ENCODE measurements around the gene PMM2.
"Not testable (repeated sequence)": the region's sequence is repeated elsewhere in the genome, so short reads cannot be mapped to it uniquely, and the experiment has no call there.

The PMM2 gene

DNA sequence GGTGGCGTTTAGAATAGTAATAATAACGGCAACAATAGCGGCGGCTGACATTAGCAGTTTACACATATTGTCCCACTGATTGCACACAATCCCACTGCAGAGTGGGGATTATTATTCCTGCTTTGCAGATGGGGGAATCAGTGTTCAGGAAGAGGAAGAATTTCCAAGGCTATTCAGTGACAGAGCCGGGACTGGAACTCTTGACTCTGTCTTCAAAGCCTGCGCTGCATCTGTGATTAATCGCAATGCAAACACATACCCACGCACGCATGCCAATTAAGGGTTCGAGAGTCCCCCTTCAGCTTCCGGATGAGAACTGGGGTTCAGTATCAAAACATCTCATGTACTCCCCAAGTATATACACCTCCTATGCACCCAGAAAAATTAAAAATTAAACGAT is 29.4 kb upstream of the PMM2 start:
- no peaks in the 10 kb centered on the region for H3K4me1 Mint-ChIP-seq (ENCODE audit: low read depth)
- no peaks in the 10 kb centered on the region for H3K27me3 Mint-ChIP-seq
- no peak overlapping the region for H3K27ac Mint-ChIP-seq
- H3K4me3 Mint-ChIP-seq: no peak overlapping the region
- peaks cover 7% of the 10 kb centered on the region for H3K36me3 Mint-ChIP-seq
- no peaks in the 10 kb centered on the region for H3K9me3 Mint-ChIP-seq (ENCODE audit: low read depth)

DNA sequence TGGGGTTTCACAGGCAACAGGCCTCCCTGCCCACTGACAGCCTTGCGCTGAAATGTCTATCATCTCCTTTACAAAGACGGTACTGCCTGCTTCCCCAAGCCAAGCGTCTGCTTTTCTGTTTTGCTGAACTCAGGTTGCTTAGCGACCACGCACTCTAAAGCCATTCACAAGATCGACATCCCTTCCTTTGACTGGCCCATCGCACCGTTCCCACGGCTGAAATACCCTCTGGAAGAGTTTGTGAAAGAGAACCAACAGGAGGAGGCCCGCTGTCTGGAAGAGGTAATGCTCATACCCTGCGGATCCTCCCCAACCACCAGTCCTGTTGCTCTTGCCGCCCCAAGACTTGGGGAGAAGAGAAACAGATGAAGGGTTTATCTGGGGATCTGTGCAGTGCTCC is 28.9 kb upstream of the PMM2 start:
- Mint-ChIP-seq H3K27ac (no peak overlapping the region), H3K36me3 (peaks cover 7% of the 10 kb centered on the region), H3K4me3 (no peak overlapping the region), H3K27me3 (no peaks in the 10 kb centered on the region), H3K4me1 (ENCODE audit: low read depth) (no peaks in the 10 kb centered on the region), H3K9me3 (ENCODE audit: low read depth) (no peaks in the 10 kb centered on the region)

DNA sequence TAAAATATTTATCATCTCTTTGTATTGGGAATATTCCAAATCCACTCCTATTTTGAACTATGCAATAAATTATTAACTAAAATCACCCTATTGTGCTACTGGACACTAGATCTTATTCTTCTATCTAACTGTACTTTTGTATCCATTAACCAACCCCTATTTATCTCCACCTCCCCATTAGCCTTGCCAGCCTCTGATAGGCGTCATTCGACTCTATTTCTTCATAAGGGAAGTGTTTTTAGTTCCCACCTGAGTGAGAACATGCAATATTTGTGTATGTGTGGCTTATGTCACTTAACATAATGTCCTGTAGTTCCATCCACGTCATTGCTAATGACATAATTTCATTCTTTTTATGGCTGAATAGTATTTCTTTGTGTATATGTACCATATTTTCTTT is 24.1 kb upstream of the PMM2 start:
- Mint-ChIP-seq H3K4me1 (ENCODE audit: low read depth) (no peaks in the 10 kb centered on the region), H3K9me3 (ENCODE audit: low read depth) (no peaks in the 10 kb centered on the region), H3K27me3 (no peaks in the 10 kb centered on the region), H3K36me3 (peaks cover 14% of the 10 kb centered on the region), H3K27ac (no peak overlapping the region), H3K4me3 (no peak overlapping the region)

DNA sequence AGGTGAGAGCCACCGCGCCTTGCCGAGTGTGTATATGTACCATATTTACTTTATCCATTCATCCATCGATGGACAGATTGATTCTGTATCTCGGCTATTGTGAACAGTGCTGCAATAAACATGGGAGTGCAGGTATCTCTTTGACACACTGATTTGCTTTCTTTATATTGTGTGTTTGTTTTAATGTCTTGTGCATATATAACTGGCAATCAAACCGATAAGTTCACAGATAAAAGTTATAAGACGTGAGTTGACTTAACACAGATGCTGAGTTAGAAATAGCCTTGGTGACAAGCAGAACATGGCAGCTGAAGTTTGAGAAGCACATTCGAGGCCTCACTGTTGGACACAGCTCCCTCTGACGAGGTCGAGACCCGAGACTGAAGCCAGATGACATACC is 23.4 kb upstream of the PMM2 start:
- Mint-ChIP-seq H3K36me3 (peaks cover 14% of the 10 kb centered on the region), H3K9me3 (ENCODE audit: low read depth) (no peaks in the 10 kb centered on the region), H3K4me3 (no peak overlapping the region)

DNA sequence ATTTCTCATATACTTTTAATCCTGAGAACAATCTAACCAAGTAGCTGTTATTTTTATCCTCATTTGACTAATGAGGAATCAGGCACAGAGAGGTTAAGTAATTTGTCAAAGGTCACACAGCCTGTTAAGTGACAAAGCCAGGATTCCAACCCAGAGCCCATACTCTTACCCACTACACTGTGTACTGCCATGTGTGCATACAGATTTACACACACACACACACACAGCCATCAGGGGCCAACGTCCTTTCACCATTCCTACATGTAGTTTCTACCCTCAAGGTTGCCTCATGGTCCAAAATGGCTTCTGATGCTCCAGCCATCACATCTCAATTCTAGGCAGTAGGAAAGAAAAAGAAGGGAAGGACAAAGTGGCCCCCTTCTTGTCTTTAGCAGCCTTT is 22.3 kb upstream of the PMM2 start:
- no peak overlapping the region for H3K27ac Mint-ChIP-seq
- H3K4me3 Mint-ChIP-seq: no peak overlapping the region
- H3K27me3 Mint-ChIP-seq: no peaks in the 10 kb centered on the region
- no peaks in the 10 kb centered on the region for H3K9me3 Mint-ChIP-seq (ENCODE audit: low read depth)
- peaks cover 20% of the 10 kb centered on the region for H3K36me3 Mint-ChIP-seq
- H3K4me1 Mint-ChIP-seq (ENCODE audit: low read depth): no peaks in the 10 kb centered on the region

More for the DNA sequence above, 23.4 kb upstream of the PMM2 start:
- H3K4me1 Mint-ChIP-seq (ENCODE audit: low read depth): no peaks in the 10 kb centered on the region
- H3K27ac Mint-ChIP-seq: no peak overlapping the region
- H3K27me3 Mint-ChIP-seq: no peaks in the 10 kb centered on the region

DNA sequence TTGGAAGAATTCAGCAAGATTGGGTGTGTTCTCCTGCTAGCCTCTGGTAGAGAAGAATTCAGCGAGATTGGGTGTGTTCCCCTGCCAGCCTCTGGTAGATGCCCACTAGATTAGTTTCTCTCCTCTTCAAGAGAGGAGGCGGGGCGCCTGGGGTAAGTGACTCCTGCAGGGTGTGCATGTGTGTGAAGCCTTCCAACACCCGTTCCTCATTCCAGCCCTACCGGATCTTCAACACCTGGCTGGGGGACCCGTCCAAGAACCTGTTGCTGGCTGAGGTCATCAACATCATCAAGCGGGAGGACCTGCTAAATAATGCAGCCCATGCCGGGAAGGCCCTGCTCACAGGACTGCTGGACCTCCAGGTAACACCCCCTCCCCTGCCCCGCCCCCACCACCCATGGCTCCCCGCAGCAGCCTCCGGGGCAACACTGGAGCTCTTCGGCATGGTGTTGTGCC is 21.5 kb upstream of the PMM2 start:
- no peak overlapping the region for H3K27ac Mint-ChIP-seq
- no peak overlapping the region for H3K4me3 Mint-ChIP-seq
- H3K27me3 Mint-ChIP-seq: no peaks in the 10 kb centered on the region
- no peaks in the 10 kb centered on the region for H3K9me3 Mint-ChIP-seq (ENCODE audit: low read depth)
- peaks cover 20% of the 10 kb centered on the region for H3K36me3 Mint-ChIP-seq
- H3K4me1 Mint-ChIP-seq (ENCODE audit: low read depth): no peaks in the 10 kb centered on the region

DNA sequence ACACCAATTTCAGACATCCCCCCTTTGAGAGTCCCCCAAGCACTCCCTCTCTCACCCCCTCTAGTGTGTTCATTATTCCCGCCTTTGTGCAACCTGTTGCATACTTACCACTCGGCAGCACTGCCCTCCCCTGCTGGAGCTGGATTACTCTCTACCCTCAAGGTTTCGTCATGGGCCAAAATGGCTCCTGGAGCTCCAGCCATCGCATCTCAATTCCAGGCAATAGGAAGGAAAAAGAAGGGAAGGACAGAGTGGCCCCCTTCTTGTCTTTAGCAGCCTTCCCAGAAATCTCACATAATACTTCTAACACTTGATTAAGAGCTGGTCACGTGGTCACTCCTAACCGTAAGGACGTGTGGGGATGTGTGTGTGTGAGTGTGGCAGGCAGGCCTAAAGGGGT is 20.4 kb upstream of the PMM2 start:
- H3K36me3 Mint-ChIP-seq: peaks cover 20% of the 10 kb centered on the region
- H3K27ac Mint-ChIP-seq: no peak overlapping the region
- H3K27me3 Mint-ChIP-seq: no peaks in the 10 kb centered on the region
- no peaks in the 10 kb centered on the region for H3K4me1 Mint-ChIP-seq (ENCODE audit: low read depth)
- no peak overlapping the region for H3K4me3 Mint-ChIP-seq
- no peaks in the 10 kb centered on the region for H3K9me3 Mint-ChIP-seq (ENCODE audit: low read depth)

DNA sequence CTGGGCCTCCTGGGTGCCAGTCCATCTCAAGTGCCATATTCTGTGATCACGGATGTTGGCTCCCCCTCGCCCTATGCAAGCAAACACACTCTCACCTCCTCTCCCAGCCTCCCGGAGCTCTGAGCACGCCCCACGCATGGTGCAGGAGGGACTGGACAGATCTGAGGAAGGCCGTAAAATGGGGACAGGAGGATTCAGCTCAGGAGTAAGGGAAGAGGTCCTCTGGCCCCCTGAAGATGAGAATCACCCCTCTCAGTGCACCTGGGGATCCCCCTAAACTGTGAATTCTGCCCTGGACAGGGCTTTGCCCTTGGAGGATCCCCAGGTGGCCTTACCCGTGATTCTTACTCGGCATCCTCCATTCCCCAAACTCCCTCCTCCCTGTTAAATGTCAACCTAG is 15.8 kb upstream of the PMM2 start:
- no peaks in the 10 kb centered on the region for H3K9me3 Mint-ChIP-seq (ENCODE audit: low read depth)
- H3K27ac Mint-ChIP-seq: no peak overlapping the region
- no peak overlapping the region for H3K4me3 Mint-ChIP-seq
- H3K36me3 Mint-ChIP-seq: peaks cover 10% of the 10 kb centered on the region
- H3K4me1 Mint-ChIP-seq (ENCODE audit: low read depth): no peaks in the 10 kb centered on the region
- H3K27me3 Mint-ChIP-seq: no peaks in the 10 kb centered on the region

DNA sequence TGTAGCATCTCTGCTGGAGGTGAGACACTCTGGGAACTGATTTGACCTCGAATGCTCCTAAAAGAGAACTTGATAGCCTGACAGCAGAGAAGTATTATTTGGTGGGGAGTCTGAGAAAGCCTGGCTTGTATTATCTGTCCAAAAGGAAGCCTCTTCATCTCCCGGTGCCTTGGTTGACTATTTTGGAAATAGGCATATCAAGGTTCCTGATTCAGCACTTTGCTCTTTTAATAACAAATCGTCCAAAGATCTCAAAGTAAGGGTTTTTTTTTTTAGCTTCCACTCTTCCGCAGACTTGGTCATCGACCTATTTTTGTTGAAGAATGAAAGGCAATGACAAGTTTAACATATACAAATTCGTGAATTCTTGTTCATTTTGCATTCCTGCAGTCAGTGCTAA is 15.0 kb upstream of the PMM2 start:
- no peak overlapping the region for H3K4me3 Mint-ChIP-seq
- H3K36me3 Mint-ChIP-seq: peaks cover 6% of the 10 kb centered on the region
- no peaks in the 10 kb centered on the region for H3K9me3 Mint-ChIP-seq (ENCODE audit: low read depth)
- no peaks in the 10 kb centered on the region for H3K4me1 Mint-ChIP-seq (ENCODE audit: low read depth)
- H3K27me3 Mint-ChIP-seq: no peaks in the 10 kb centered on the region
- no peak overlapping the region for H3K27ac Mint-ChIP-seq

DNA sequence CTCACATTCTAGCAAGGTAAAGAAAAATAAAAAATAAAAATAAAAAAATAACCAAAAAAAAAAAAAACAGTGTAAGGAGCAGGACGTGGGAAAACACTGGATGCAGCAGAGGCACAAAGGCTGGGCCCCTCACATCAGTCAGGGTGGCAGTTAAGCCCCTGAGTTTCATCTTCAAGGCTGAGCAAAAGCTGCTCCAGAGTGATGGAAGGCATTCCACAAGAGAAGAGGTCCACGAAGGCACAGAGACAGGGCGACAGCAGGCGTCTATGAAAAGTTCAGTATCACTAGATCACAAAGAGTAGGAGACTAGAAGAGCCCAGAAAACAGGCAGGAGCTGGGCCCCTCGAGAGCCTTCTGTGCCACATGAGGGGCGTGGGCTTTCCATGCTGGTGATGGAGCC is 12.2 kb upstream of the PMM2 start:
- no peak overlapping the region for H3K27ac Mint-ChIP-seq

DNA sequence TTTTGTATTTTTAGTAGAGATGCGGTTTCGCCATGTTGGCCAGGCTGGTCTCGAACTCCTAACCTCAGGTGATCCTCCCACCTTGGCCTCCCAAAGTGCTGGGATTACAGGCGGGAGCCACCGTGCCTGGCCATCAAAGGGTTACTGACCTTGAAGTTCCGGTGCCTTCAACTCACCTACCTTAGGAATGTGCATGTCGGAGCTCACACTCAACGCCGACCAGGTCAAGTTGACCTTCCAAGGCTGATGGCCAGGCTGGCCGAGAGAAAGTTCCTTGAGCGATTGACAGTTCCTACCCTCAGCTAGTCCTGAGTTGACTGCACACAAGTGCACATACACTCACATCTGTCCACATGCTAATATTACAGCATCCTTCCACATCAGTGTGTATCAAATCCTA is 11.3 kb upstream of the PMM2 start:
- not testable (repeated sequence) for H3K27ac Mint-ChIP-seq; H3K4me3 Mint-ChIP-seq; H3K36me3 Mint-ChIP-seq; H3K27me3 Mint-ChIP-seq; H3K4me1 Mint-ChIP-seq (ENCODE audit: low read depth); H3K9me3 Mint-ChIP-seq (ENCODE audit: low read depth)

More for the DNA sequence above, 12.2 kb upstream of the PMM2 start:
- Mint-ChIP-seq H3K9me3 (ENCODE audit: low read depth) (no peaks in the 10 kb centered on the region), H3K4me1 (ENCODE audit: low read depth) (no peaks in the 10 kb centered on the region), H3K27me3 (no peaks in the 10 kb centered on the region), H3K36me3 (no peaks in the 10 kb centered on the region), H3K4me3 (no peak overlapping the region)

DNA sequence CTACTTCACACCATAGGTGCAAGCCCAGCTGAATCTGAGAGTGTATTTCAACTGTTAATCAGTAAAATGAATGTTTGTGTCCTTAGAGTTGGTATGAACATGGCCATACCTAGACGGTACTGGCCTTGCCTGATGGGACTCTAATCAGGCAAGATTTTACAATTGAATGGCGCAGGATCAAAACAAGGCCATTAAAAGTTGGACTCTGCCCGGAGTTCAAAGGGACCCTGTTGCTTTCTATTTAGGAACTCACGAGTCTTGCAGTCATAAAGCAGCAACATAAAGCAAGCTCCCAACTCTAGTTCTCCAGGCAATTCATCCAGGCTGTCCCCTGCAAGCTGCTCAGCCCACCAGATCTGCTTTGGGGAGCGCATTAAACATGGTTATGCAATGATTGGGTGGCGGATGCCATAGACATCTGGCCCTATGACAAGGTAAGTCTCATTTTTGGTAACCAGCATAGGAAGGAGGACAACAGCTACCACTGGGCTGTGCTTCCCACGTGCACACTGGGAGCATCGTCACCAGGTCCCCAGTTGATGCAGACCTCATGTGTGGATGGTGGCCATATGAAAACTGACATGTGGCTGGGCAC is 9.0 kb upstream of the PMM2 start:
- Mint-ChIP-seq H3K4me1 (ENCODE audit: low read depth) (peaks cover 5% of the 10 kb centered on the region), H3K27me3 (no peaks in the 10 kb centered on the region), H3K9me3 (ENCODE audit: low read depth) (no peaks in the 10 kb centered on the region), H3K27ac (no peak overlapping the region), H3K4me3 (no peak overlapping the region), H3K36me3 (no peaks in the 10 kb centered on the region)

DNA sequence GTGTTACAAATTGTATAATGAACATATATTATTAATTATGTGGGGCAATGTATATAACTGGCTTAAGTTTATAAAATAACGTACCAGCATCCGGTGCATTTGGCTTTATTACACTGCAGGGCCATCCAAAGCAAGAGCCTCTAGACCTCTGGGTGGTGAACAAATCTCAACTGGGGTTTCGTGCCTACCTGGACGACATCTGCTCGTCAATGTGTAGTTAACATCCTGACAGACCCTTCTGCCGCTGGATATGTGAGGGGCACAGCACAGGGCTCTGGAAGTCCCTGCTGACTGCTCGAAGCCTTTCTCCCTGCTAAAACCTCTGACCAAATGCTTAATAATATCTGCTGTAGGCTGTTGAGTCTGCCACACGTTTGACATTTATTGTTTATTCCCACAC is 2.5 kb upstream of the PMM2 start:
- Mint-ChIP-seq H3K4me3 (peak overlapping the region; percentile 28), H3K9me3 (ENCODE audit: low read depth) (no peaks in the 10 kb centered on the region), H3K36me3 (peaks cover 4% of the 10 kb centered on the region), H3K27ac (no peak overlapping the region), H3K4me1 (ENCODE audit: low read depth) (peaks cover 36% of the 10 kb centered on the region), H3K27me3 (no peaks in the 10 kb centered on the region)

DNA sequence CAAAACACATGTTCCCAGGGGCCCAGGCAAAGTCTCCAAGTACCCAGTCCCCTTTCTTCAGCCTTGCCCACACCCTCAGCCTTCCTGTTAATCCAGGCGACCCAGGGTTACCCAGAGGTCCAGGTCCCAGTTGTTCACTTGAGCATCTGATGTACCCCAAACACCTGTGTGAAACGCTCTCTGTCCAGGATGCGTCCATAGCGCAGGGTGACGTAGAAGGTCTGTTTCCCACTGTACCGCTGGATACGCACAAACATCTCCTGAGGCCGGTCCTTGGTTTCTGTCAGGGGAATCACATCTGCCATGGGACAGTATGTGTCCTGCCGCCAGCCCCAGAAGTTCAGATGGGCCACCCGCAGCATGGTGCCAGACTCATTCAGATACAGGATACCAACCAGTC is 1.8 kb upstream of the PMM2 start:
- Mint-ChIP-seq H3K27me3 (no peaks in the 10 kb centered on the region), H3K27ac (no peak overlapping the region), H3K9me3 (ENCODE audit: low read depth) (no peaks in the 10 kb centered on the region), H3K4me1 (ENCODE audit: low read depth) (peaks cover 39% of the 10 kb centered on the region), H3K4me3 (peak overlapping the region; percentile 95), H3K36me3 (peaks cover 4% of the 10 kb centered on the region)

DNA sequence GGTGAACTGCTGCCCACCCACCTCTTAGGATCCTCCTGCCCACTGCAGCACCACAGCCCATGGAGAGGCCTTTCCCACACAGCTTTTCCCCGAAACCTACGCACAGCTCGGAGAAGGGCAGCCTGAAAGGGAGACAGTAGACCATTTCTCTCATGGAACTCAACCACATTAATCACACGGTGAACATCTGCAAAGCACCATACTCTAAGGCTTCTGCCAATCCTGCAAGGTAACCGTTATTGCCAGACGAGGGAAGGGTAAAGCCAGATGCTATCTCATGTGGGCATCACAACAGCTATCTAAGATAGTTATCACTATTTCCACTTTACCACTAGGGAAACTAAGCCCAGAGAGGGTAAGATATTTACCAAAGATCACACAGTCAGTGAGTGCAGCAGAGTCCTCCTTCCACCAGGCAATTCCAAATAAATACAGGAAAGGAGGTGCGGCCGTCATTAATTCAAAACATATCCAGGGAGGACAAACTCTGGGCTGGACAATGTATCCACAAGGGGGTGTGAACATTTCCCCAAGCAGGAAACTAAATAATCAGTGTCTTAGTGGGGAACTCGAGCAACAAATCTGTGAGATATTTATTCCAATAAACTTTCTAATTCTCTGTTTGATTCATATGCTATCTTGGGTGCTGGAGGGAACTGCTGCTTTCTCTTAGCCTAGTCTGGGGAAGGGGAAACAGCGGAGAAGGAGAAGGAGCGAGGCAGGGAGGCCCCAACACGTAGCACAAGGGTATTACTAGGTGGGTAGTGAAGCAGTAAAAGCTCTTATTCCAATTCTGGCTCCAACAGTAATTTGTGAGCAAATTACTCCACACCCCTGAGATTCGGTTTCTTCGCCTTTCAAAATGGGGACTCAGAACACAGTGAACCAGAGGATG is 923 bp upstream of the PMM2 start:
- Mint-ChIP-seq H3K27ac (peak overlapping the region; percentile 91), H3K4me1 (ENCODE audit: low read depth) (peaks cover 46% of the 10 kb centered on the region), H3K36me3 (peaks cover 4% of the 10 kb centered on the region), H3K9me3 (ENCODE audit: low read depth) (no peaks in the 10 kb centered on the region), H3K4me3 (peak overlapping the region; percentile 95), H3K27me3 (no peaks in the 10 kb centered on the region)

DNA sequence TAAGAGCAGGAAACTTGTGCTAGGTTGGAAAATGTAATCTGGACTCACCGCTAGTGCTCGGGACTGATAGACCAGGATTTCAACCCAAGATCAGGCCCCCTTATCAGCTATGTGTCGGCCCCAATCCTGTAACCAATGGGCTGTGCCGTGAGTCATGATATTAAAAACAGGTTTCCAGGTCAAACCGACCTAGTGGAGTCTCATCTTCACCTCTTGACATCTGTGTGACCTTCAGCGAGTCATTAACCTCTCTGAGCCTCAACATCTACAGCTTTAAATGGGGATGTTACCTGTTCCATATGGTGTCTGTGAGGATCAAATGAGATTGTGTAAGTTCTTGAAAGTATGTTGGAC is 512 bp downstream of the PMM2 start:
- H3K4me3 Mint-ChIP-seq: peak overlapping the region; percentile 95
- peaks cover 46% of the 10 kb centered on the region for H3K4me1 Mint-ChIP-seq (ENCODE audit: low read depth)
- H3K27ac Mint-ChIP-seq: peak overlapping the region; percentile 91
- peaks cover 7% of the 10 kb centered on the region for H3K36me3 Mint-ChIP-seq
- no peaks in the 10 kb centered on the region for H3K9me3 Mint-ChIP-seq (ENCODE audit: low read depth)
- no peaks in the 10 kb centered on the region for H3K27me3 Mint-ChIP-seq

Data from activated naive CD8-positive, alpha-beta T cell (primary cell).